ENCODE measurements around the gene MCRIP1.

DNA sequence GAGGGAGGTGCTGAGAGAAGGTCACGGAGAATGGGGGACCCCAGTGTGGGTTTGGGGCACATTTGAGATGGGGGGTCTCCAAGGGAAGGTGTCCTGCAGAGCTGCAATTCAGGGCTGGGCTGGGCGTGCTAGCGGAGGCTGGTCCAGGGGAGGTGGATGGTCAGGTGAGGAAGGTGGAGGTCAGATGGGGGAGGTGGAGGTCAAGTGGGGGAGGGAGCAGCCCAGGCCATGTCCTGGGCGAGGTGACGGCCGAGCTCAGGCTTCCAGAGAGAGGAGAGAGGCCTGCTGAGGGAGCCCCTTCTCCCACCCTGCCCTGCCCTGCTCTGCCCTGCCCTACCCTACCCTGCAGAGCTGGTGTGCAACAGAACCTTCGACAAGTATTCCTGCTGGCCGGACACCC lies 22.6 kb downstream of the MCRIP1 start:
- TF ChIP-seq RFX5 (IDR thresholded peaks at IDR 0.05; ENCODE audit: borderline replicate concordance, low read depth, low read length) (no peak), HDAC2 (IDR thresholded peaks at IDR 0.05; ENCODE audit: borderline replicate concordance in 1 of 2, low read depth in 2 of 2, low read length in 2 of 2) (no peak), GABPA (IDR thresholded peaks at IDR 0.05; ENCODE audit: borderline replicate concordance, insufficient read depth, low read length) (no peak), CTCF (IDR thresholded peaks at IDR 0.05; ENCODE audit: control extremely low read depth in 1 of 3, insufficient read depth in 1 of 3, low read depth in 1 of 3, low read length in 3 of 3) (no peak), RNF2 (IDR thresholded peaks at IDR 0.05; ENCODE audit: borderline replicate concordance, low read depth, low read length, missing control alignments, poor library complexity, severe bottlenecking) (no peak), POLR2AphosphoS5 (IDR thresholded peaks at IDR 0.05; ENCODE audit: low read depth, low read length) (no peak), POLR2A (IDR thresholded peaks at IDR 0.05; ENCODE audit: control extremely low read depth in 1 of 2, low read depth in 2 of 2, low read length in 2 of 2) (no peak), CHD1 (IDR thresholded peaks at IDR 0.05; ENCODE audit: low read depth, low read length) (no peak), SP2 (IDR thresholded peaks at IDR 0.05; ENCODE audit: low read length) (no peak), EGR1 (IDR thresholded peaks at IDR 0.05; ENCODE audit: borderline replicate concordance, low read depth, low read length) (no peak)

Data from H1 (cell line).